ENCODE results near the gene FGFRL1.
A peak's percentile ranks its signal among the peaks of the same experiment; 100 is the strongest.

Gene FGFRL1

GRCh38 chr4:1008840-1009541, 2.4 kb upstream of the FGFRL1 start:
- Histone ChIP-seq H3K9ac (ENCODE audit: low read depth, low read length) (no peak overlapping the region), H3K27me3 (ENCODE audit: control insufficient read depth, insufficient read depth, low read length) (peaks cover 57% of the 10 kb centered on the region), H3K36me3 (ENCODE audit: control insufficient read depth, insufficient read depth, low read length) (no peaks in the 10 kb centered on the region), H3K4me3 (ENCODE audit: low read depth, low read length) (peak overlapping the region; percentile 48), H3K9me3 (ENCODE audit: control insufficient read depth, insufficient read depth, low read length) (no peaks in the 10 kb centered on the region), H3K4me1 (ENCODE audit: control insufficient read depth, insufficient read depth, low read length) (no peaks in the 10 kb centered on the region)

GRCh38 chr4:1009542-1010394, 1.7 kb upstream of the FGFRL1 start:
- H3K9ac ChIP-seq (ENCODE audit: low read depth, low read length) = no peak overlapping the region
- peak overlapping the region; percentile 55 for H3K4me3 ChIP-seq (ENCODE audit: low read depth, low read length)
- H3K9me3 ChIP-seq (ENCODE audit: control insufficient read depth, insufficient read depth, low read length) = no peaks in the 10 kb centered on the region
- no peaks in the 10 kb centered on the region for H3K4me1 ChIP-seq (ENCODE audit: control insufficient read depth, insufficient read depth, low read length)
- peaks cover 50% of the 10 kb centered on the region for H3K27me3 ChIP-seq (ENCODE audit: control insufficient read depth, insufficient read depth, low read length)
- no peaks in the 10 kb centered on the region for H3K36me3 ChIP-seq (ENCODE audit: control insufficient read depth, insufficient read depth, low read length)

GRCh38 chr4:1010395-1011021, 918 bp upstream of the FGFRL1 start:
- peaks cover 44% of the 10 kb centered on the region for H3K27me3 ChIP-seq (ENCODE audit: control insufficient read depth, insufficient read depth, low read length)
- H3K36me3 ChIP-seq (ENCODE audit: control insufficient read depth, insufficient read depth, low read length) = no peaks in the 10 kb centered on the region
- H3K9ac ChIP-seq (ENCODE audit: low read depth, low read length) = no peak overlapping the region
- H3K9me3 ChIP-seq (ENCODE audit: control insufficient read depth, insufficient read depth, low read length) = no peaks in the 10 kb centered on the region
- no peaks in the 10 kb centered on the region for H3K4me1 ChIP-seq (ENCODE audit: control insufficient read depth, insufficient read depth, low read length)
- H3K4me3 ChIP-seq (ENCODE audit: low read depth, low read length) = peak overlapping the region; percentile 55

GRCh38 chr4:1011666-1012033, 224 bp downstream of the FGFRL1 start:
- Histone ChIP-seq H3K9ac (ENCODE audit: low read depth, low read length) (no peak overlapping the region), H3K9me3 (ENCODE audit: control insufficient read depth, insufficient read depth, low read length) (no peaks in the 10 kb centered on the region), H3K4me3 (ENCODE audit: low read depth, low read length) (no peak overlapping the region), H3K36me3 (ENCODE audit: control insufficient read depth, insufficient read depth, low read length) (no peaks in the 10 kb centered on the region), H3K27me3 (ENCODE audit: control insufficient read depth, insufficient read depth, low read length) (peaks cover 37% of the 10 kb centered on the region), H3K4me1 (ENCODE audit: control insufficient read depth, insufficient read depth, low read length) (no peaks in the 10 kb centered on the region)

GRCh38 chr4:1012034-1012739, 761 bp downstream of the FGFRL1 start:
- H3K9ac ChIP-seq (ENCODE audit: low read depth, low read length) = no peak overlapping the region

GRCh38 chr4:1013225-1014073, 2.0 kb downstream of the FGFRL1 start:
- Histone ChIP-seq H3K4me1 (ENCODE audit: control insufficient read depth, insufficient read depth, low read length) (no peaks in the 10 kb centered on the region), H3K36me3 (ENCODE audit: control insufficient read depth, insufficient read depth, low read length) (no peaks in the 10 kb centered on the region), H3K9me3 (ENCODE audit: control insufficient read depth, insufficient read depth, low read length) (no peaks in the 10 kb centered on the region), H3K4me3 (ENCODE audit: low read depth, low read length) (no peak overlapping the region), H3K9ac (ENCODE audit: low read depth, low read length) (no peak overlapping the region), H3K27me3 (ENCODE audit: control insufficient read depth, insufficient read depth, low read length) (peaks cover 19% of the 10 kb centered on the region)

More at GRCh38 chr4:1012034-1012739, 761 bp downstream of the FGFRL1 start:
- no peaks in the 10 kb centered on the region for H3K36me3 ChIP-seq (ENCODE audit: control insufficient read depth, insufficient read depth, low read length)
- H3K4me3 ChIP-seq (ENCODE audit: low read depth, low read length) = peak overlapping the region; percentile 35
- H3K9me3 ChIP-seq (ENCODE audit: control insufficient read depth, insufficient read depth, low read length) = no peaks in the 10 kb centered on the region
- peaks cover 31% of the 10 kb centered on the region for H3K27me3 ChIP-seq (ENCODE audit: control insufficient read depth, insufficient read depth, low read length)
- no peaks in the 10 kb centered on the region for H3K4me1 ChIP-seq (ENCODE audit: control insufficient read depth, insufficient read depth, low read length)

- Histone ChIP-seq H3K4me1 (ENCODE audit: control insufficient read depth, insufficient read depth, low read length) (peaks cover 4% of the 10 kb centered on the region), H3K27me3 (ENCODE audit: control insufficient read depth, insufficient read depth, low read length) (peaks cover 11% of the 10 kb centered on the region), H3K9me3 (ENCODE audit: control insufficient read depth, insufficient read depth, low read length) (no peaks in the 10 kb centered on the region), H3K9ac (ENCODE audit: low read depth, low read length) (no peak overlapping the region), H3K4me3 (ENCODE audit: low read depth, low read length) (no peak overlapping the region), H3K36me3 (ENCODE audit: control insufficient read depth, insufficient read depth, low read length) (no peaks in the 10 kb centered on the region)
Observed at GRCh38 chr4:1014291-1015167, 3.1 kb downstream of the FGFRL1 start.

GRCh38 chr4:1015179-1015578, 3.8 kb downstream of the FGFRL1 start:
- H3K27me3 ChIP-seq (ENCODE audit: control insufficient read depth, insufficient read depth, low read length) = peaks cover 7% of the 10 kb centered on the region
- H3K9ac ChIP-seq (ENCODE audit: low read depth, low read length) = no peak overlapping the region
- no peak overlapping the region for H3K4me3 ChIP-seq (ENCODE audit: low read depth, low read length)
- peaks cover 3% of the 10 kb centered on the region for H3K36me3 ChIP-seq (ENCODE audit: control insufficient read depth, insufficient read depth, low read length)
- H3K9me3 ChIP-seq (ENCODE audit: control insufficient read depth, insufficient read depth, low read length) = no peaks in the 10 kb centered on the region
- H3K4me1 ChIP-seq (ENCODE audit: control insufficient read depth, insufficient read depth, low read length) = peaks cover 4% of the 10 kb centered on the region

GRCh38 chr4:1015746-1016145, 4.3 kb downstream of the FGFRL1 start:
- Histone ChIP-seq H3K9ac (ENCODE audit: low read depth, low read length) (no peak overlapping the region), H3K36me3 (ENCODE audit: control insufficient read depth, insufficient read depth, low read length) (peaks cover 3% of the 10 kb centered on the region), H3K9me3 (ENCODE audit: control insufficient read depth, insufficient read depth, low read length) (no peaks in the 10 kb centered on the region), H3K27me3 (ENCODE audit: control insufficient read depth, insufficient read depth, low read length) (peaks cover 1% of the 10 kb centered on the region), H3K4me3 (ENCODE audit: low read depth, low read length) (no peak overlapping the region), H3K4me1 (ENCODE audit: control insufficient read depth, insufficient read depth, low read length) (peaks cover 4% of the 10 kb centered on the region)

GRCh38 chr4:1017211-1017610, 5.8 kb downstream of the FGFRL1 start:
- no peak overlapping the region for H3K9ac ChIP-seq (ENCODE audit: low read depth, low read length)
- H3K4me3 ChIP-seq (ENCODE audit: low read depth, low read length) = no peak overlapping the region
- H3K4me1 ChIP-seq (ENCODE audit: control insufficient read depth, insufficient read depth, low read length) = peaks cover 4% of the 10 kb centered on the region

More at GRCh38 chr4:1017211-1017610, 5.8 kb downstream of the FGFRL1 start:
- Histone ChIP-seq H3K9me3 (ENCODE audit: control insufficient read depth, insufficient read depth, low read length) (no peaks in the 10 kb centered on the region), H3K27me3 (ENCODE audit: control insufficient read depth, insufficient read depth, low read length) (no peaks in the 10 kb centered on the region), H3K36me3 (ENCODE audit: control insufficient read depth, insufficient read depth, low read length) (peaks cover 3% of the 10 kb centered on the region)

Measured in iPS-15b (cell line).